ENCODE measurements around the gene MACROD2.

- no peak for TF ChIP-seq CTCF (IDR thresholded peaks at IDR 0.05)
- TF ChIP-seq POLR2AphosphoS5 (IDR thresholded peaks at IDR 0.05) = no peak
Measured at GRCh38 chr20:15550116-15550870, 1555.0 kb downstream of the MACROD2 start.
